Ishikawa (cell line): ENCODE results near the gene SEC61A1.

Experiments
- CEBPB ChIP-seq: IDR thresholded peaks from 2 replicates; pipeline ENCODE4 v1.6.1; 2012
- CREB1 ChIP-seq: IDR thresholded peaks from 2 replicates; pipeline ENCODE4 v1.6.1; 2012; ENCODE audit warnings: low read depth
- EP300 ChIP-seq: IDR thresholded peaks from 2 replicates; pipeline ENCODE4 v1.6.1; 2012; ENCODE audit warnings: borderline replicate concordance
- FOXM1 ChIP-seq: IDR thresholded peaks from 2 replicates; pipeline ENCODE4 v1.6.1; 2012; ENCODE audit warnings: low read depth, borderline replicate concordance
- MAX ChIP-seq: IDR thresholded peaks from 2 replicates; pipeline ENCODE4 v1.6.1; 2012
- RAD21 ChIP-seq: IDR thresholded peaks from 2 replicates; pipeline ENCODE4 v1.6.1; 2012; ENCODE audit warnings: low read depth
- REST ChIP-seq: IDR thresholded peaks from 2 replicates; pipeline ENCODE4 v1.6.1; 2012; ENCODE audit warnings: low read depth, mild to moderate bottlenecking
- TCF12 ChIP-seq: IDR thresholded peaks from 2 replicates; pipeline ENCODE4 v1.6.1; 2012; ENCODE audit warnings: low read depth
- YY1 ChIP-seq: IDR thresholded peaks from 2 replicates; pipeline ENCODE4 v1.6.1; 2012; ENCODE audit warnings: low read depth

- TF ChIP-seq REST (no peak), RAD21 (no peak), YY1 (no peak), EP300 (no peak), CREB1 (no peak), MAX (no peak), FOXM1 (no peak), CEBPB (no peak), TCF12 (no peak)
These were observed 31.2 kb downstream of the SEC61A1 start for GRCh38 chr3:128083396-128083795.
